ENCODE data around the gene SPRED1.

Gene SPRED1

DNA sequence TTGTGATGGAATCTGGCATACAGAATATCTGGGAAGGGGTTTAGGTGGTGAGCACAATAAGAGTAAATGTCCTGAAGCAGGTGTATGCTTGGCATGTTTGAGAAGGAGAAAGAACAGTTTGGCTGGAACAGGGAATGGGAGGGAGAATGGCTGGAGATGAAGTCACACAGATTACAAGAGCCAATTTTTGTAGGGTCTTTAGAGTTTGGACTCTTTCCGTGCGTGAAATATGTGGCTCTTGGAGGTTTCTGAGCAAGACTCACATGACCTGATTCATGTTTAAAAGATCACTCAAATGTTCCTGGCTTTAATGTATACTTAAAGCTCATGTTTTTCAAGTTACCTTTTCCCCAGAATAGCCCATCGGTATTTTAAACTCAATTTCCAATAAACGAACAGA, 32.8 kb downstream of the SPRED1 start:
- TF ChIP-seq, protein P1, sequence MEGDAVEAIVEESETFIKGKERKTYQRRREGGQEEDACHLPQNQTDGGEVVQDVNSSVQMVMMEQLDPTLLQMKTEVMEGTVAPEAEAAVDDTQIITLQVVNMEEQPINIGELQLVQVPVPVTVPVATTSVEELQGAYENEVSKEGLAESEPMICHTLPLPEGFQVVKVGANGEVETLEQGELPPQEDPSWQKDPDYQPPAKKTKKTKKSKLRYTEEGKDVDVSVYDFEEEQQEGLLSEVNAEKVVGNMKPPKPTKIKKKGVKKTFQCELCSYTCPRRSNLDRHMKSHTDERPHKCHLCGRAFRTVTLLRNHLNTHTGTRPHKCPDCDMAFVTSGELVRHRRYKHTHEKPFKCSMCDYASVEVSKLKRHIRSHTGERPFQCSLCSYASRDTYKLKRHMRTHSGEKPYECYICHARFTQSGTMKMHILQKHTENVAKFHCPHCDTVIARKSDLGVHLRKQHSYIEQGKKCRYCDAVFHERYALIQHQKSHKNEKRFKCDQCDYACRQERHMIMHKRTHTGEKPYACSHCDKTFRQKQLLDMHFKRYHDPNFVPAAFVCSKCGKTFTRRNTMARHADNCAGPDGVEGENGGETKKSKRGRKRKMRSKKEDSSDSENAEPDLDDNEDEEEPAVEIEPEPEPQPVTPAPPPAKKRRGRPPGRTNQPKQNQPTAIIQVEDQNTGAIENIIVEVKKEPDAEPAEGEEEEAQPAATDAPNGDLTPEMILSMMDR (IDR thresholded peaks at IDR 0.05; ENCODE audit: low read depth, low read length): no peak

DNA sequence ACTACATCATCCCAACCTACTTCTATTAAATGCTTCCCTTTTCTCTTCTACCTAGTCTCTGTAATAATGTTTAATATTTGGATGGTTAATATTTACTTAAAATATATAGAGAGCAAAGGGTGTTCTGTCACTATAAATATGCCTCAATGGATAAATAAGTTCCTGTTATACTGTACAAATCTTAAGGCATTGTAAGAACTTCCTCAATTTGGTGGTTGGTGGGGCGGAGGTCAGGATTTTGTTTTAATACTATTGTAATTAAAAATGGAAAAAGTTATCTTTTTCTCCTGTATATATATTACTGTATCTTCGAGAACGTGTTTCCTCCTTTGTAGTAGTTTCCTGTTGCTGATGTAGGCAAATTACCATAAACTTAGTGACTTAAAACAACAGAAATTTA, 41.5 kb downstream of the SPRED1 start:
- no peak overlapping the region for H3K4me3 ChIP-seq (ENCODE audit: low read depth, low read length)
- TF ChIP-seq, protein P1 (IDR thresholded peaks at IDR 0.05; ENCODE audit: low read depth, low read length): no peak

More for the DNA sequence above, 32.8 kb downstream of the SPRED1 start:
- H3K4me3 ChIP-seq (ENCODE audit: low read depth, low read length): no peak overlapping the region

DNA sequence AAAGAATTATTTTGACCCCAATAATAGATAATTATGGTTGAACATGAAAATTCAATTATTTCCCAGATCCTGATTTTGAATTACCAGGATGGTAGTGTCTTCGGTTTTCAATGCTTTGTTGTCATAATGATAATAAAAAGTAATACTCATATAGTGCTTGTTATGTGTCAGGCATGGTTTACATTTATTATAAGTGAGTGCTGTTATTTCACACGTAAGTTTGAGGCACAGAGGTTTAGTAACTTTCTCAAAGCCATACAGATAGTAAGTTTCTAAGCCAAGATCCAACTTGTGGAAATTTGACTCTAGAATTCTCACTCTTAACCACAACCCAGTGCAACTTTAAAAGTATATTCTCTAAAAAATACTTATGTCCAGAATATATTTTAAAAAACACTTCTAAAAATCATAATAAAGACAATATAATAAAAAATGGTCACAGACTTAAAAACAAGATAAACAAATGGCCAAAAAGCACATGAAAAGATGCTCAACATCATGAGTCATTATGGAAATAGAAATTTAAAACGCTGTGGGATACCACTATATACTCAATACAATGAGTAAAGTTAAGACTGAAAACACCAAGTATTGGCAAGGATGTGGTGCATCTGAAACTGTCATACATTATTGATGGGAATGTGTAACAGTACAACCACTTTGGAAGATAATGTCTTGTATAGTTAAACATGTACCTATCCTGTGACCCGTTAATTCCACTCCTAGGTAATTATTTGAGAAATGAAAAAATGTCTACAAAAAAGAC, 45.2 kb downstream of the SPRED1 start:
- TF ChIP-seq, protein P1 (IDR thresholded peaks at IDR 0.05; ENCODE audit: low read depth, low read length): no peak
- no peak overlapping the region for H3K4me3 ChIP-seq (ENCODE audit: low read depth, low read length)

DNA sequence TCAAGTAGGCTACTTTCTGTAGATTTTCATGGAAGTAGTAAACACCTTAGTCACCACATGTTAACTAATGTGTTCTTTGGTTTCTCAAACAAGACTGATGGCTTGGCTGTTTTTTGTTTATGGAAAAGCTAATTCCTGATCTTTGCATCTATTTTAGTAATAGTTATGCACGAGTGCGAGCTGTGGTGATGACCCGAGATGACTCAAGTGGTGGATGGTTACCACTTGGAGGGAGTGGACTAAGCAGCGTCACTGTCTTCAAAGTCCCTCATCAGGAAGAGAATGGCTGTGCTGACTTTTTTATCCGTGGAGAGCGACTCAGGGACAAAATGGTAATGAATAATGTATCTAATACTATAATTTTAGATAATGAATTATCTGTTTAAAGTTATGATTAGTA, 46.6 kb downstream of the SPRED1 start:
- no peak overlapping the region for H3K4me3 ChIP-seq (ENCODE audit: low read depth, low read length)
- TF ChIP-seq, protein P1 (IDR thresholded peaks at IDR 0.05; ENCODE audit: low read depth, low read length): no peak

DNA sequence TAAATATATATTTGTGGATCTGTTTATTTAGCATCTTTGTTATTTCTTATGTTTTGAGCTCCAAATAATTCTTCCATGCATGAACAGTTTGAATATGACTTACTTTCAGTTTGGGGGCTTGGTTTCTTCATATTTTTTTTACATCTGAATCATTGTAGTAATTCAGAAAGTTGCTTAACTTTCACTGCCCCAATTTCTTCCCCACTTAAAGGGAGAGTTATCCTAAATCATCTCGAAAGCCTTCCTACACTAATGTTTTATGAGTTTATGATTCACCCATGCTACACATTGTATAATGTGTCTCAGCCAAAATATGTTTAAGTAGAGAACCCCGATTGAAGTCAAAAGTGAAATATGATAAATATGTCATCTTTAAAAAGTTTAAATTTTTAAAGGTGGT, 47.8 kb downstream of the SPRED1 start:
- TF ChIP-seq, protein P1 (IDR thresholded peaks at IDR 0.05; ENCODE audit: low read depth, low read length): no peak
- H3K4me3 ChIP-seq (ENCODE audit: low read depth, low read length): no peak overlapping the region

DNA sequence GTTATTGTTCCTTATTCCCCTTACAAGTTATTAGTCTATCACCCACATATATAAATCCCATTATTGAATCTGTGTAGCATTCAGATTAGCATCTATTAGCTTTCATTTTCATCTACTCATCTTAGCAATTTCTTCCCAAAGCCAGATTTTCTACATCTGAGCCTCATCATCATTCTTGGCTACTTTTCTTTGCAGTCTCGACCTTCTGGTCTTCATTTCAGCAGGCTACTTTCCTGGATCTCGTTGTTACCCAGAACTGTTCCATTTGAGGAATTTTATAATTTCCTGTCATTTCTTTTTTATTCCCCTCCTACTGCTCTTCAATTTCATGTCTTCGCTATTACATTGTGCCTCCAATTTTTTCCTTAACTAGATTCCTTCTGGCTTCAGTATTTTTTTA, 51.8 kb downstream of the SPRED1 start:
- TF ChIP-seq, protein P1 (IDR thresholded peaks at IDR 0.05; ENCODE audit: low read depth, low read length): no peak
- no peak overlapping the region for H3K4me3 ChIP-seq (ENCODE audit: low read depth, low read length)

DNA sequence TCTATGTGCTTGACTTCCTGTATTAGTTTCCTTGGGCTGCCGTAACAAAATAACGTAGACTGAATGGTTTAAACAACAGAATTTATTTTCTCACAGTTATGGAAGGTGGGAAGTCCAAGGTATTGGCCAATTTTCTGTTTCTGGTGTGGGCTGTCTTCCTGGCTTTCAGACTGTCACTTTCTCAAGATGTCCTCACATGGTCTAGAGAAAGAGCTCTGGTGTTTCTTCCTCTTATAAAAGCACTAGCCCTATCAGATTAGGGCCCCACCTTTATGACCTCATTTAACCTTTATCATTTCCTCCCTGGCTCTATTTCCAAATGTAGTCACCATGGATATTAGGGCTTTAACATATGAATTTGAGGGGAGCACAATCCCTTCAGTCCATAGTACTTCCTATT, 54.6 kb downstream of the SPRED1 start:
- TF ChIP-seq, protein P1 (IDR thresholded peaks at IDR 0.05; ENCODE audit: low read depth, low read length): no peak
- no peak overlapping the region for H3K4me3 ChIP-seq (ENCODE audit: low read depth, low read length)
